Immature natural killer cell (primary cell): ENCODE data around the gene TKT. TPM values are rescaled to one million over a fixed set of nuclear protein-coding genes. Genes with fewer than 3 reads are reported as not detected.
"Not testable (repeated sequence)": the region's sequence is repeated elsewhere in the genome, so short reads cannot be mapped to it uniquely, and the experiment has no call there.

Source experiments
- DNase-seq, 3 donors: peaks; one replicate each; pipeline ENCODE4 v3.0.0; 2022; ENCODE audit warnings: mixed read lengths in 1 of 3
- H3K27ac Mint-ChIP-seq, 6 donors: one replicate each; pipeline ENCODE4 v1.8.0; 2020; ENCODE audit warnings: mixed read lengths in 6 of 6, mild to moderate bottlenecking in 5 of 6, inconsistent platforms in 4 of 6, moderate library complexity in 3 of 6
- H3K27me3 Mint-ChIP-seq, 3 donors: one replicate each; pipeline ENCODE4 v1.8.0; 2020 to 2021; ENCODE audit warnings: low read depth in 3 of 3, mild to moderate bottlenecking in 3 of 3, mixed read lengths in 3 of 3, moderate library complexity in 3 of 3, inconsistent platforms in 1 of 3
- H3K36me3 Mint-ChIP-seq, 3 donors: one replicate each; pipeline ENCODE4 v1.8.0; 2020; ENCODE audit warnings: mixed read lengths in 3 of 3, inconsistent platforms in 2 of 3, mild to moderate bottlenecking in 2 of 3
- H3K4me1 Mint-ChIP-seq, 2 donors: one replicate each; pipeline ENCODE4 v1.8.0; 2020; ENCODE audit warnings: inconsistent platforms in 2 of 2, mild to moderate bottlenecking in 2 of 2, mixed read lengths in 2 of 2, moderate library complexity in 1 of 2
- H3K4me3 Mint-ChIP-seq, 5 donors: one replicate each; pipeline ENCODE4 v1.8.0; 2020; ENCODE audit warnings: mild to moderate bottlenecking in 5 of 5, mixed read lengths in 5 of 5, inconsistent platforms in 3 of 5, moderate library complexity in 3 of 5
- H3K9me3 Mint-ChIP-seq, 6 donors: one replicate each; pipeline ENCODE4 v1.8.0; 2020; ENCODE audit warnings: mild to moderate bottlenecking in 6 of 6, mixed read lengths in 6 of 6, inconsistent platforms in 4 of 6, moderate library complexity in 3 of 6
- polyA plus RNA-seq, 3 donors: library from polyadenylated mRNA; unstranded; fragments of 300-500 nt; fragmentation: Illumina TruSeq; gene quantifications; one replicate each; pipeline ENCODE4 v1.2.3, GENCODE V29; 2021

The TKT gene
- polyA plus RNA-seq, 3 donors from 2014 or later: 52.6 to 75.2 (median 69.3) TPM

DNA sequence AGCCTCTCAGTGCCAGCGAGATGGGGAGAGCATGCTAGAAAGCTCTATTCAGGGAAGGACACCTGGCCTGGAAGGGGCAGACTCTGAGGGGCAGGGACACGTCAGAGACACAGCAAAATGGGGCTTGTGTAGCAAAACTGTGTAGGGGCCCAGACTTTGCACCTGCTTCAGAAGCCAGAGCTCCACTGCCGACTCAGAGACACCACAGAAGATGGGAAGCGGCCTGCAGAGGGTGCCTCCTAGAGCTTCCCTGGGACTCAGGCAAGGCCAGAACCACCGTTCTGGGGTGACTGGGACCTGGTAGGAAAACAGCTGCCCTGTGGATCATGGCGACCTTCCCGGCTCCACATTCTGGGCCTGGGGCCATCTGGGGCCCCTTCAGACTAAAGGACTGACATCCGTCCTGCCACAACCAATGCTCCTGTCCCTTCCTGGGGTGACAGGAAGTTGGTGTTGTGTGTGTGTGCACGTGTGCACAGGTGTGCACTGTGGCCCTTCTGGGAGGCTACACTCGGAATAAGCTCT lies 17.4 kb upstream of the TKT start:
- Mint-ChIP-seq H3K36me3 (no peaks in the 10 kb centered on the region), H3K4me1 (no peaks in the 10 kb centered on the region), H3K4me3 (no peak overlapping the region), H3K27ac (no peak overlapping the region), H3K9me3 (no peaks in the 10 kb centered on the region), H3K27me3 (peaks cover 0 to 4% (median 0%) of the 10 kb centered on the region in 3 donors)
- no peak for DNase-seq

DNA sequence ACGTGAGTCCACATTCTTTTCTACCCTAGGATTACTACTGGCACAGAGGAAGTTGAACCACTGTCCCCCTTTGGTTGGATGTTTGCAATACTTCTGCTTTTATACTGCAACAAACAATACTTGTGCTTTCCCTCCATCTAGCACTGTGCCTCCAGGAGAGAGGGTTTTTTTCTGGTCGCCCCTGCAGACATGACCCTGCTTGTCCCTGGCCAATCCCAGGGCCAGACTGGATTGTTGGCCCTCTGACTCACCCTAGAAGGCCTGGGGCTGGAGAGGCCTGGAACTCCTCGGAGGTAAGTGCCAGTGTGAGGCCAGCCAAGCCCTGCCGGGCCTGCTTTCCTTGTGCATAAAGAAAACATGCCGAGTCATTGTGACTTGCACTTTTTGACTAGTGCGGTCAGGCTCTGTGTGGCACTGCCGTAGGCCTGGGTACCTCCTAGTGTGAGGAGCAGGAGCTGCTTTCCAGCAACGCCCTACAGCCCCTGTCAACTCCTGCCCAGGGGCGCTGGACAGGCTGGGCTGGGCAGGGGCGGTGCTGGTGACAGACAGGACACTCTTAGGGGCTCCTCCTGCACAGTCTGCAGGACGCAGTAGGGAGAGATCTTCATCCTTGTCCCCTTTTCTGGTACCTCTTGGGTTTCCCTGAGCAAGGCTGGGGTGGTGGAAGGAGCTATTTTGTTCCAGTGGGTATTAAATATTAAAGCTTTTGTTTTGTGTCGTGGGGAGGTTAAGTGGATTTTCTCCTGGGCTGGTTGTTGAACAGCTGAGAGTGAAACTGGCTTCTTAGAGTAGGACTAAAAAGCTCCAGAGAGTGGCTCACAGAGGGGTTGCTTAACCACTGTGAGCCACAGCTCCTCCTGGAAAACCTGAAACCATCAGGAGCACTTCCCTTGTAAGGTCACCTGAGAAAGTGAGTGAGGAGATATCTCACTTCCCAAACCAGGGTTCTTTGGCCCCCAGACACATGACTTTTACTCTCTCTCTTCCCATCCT lies 14.4 kb upstream of the TKT start:
- Mint-ChIP-seq H3K27ac (no peak overlapping the region), H3K4me1 (no peaks in the 10 kb centered on the region), H3K4me3 (peak overlapping the region in 1 of 5 donors; percentile 9), H3K9me3 (no peaks in the 10 kb centered on the region), H3K36me3 (no peaks in the 10 kb centered on the region), H3K27me3 (peaks cover 0 to 4% (median 0%) of the 10 kb centered on the region in 3 donors)
- DNase-seq: no peak

DNA sequence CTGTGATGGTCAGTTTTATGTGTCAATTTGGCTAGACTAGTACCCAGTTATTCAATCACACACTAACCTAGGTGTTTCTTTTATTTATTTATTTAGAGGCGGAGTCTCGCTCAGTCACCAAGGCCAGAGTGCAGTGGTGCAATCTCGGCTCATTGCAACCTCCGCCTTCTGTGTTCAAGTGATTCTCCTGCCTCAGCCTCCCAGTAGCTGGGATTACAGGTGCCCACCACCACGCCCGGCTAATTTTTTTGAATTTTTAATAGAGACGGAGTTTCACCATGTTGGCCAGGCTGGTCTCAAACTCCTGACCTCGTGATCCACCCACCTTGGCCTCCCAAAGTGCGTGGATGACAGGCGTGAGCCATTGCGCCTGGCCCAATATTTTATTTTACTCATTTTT lies 13.4 kb upstream of the TKT start:
- H3K4me3 Mint-ChIP-seq, H3K27ac Mint-ChIP-seq, H3K27me3 Mint-ChIP-seq, H3K9me3 Mint-ChIP-seq, DNase-seq, H3K36me3 Mint-ChIP-seq, H3K4me1 Mint-ChIP-seq: not testable (repeated sequence)

DNA sequence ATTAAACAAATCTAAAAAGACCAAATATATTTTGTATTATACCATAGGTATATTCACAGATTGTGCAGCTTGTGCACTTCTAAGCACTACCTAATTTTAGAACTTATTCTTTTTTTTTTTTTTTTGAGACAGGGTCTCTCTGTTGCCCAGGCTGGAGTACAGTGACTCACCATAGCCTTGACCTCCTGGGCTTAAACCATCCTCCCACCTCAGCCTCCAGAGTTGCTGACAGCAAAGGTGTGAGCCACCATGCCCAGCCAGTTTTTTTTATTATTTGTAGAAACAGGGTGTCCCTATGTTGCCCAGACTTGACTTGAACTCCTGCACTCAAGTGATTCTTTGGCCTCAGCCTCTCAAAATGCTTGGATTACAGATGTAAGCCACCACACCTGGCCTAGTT lies 11.9 kb upstream of the TKT start:
- Mint-ChIP-seq H3K27ac (no peak overlapping the region), H3K36me3 (no peaks in the 10 kb centered on the region), H3K4me1 (no peaks in the 10 kb centered on the region), H3K9me3 (no peaks in the 10 kb centered on the region), H3K4me3 (no peak overlapping the region), H3K27me3 (peaks cover 0 to 2% (median 0%) of the 10 kb centered on the region in 3 donors)
- DNase-seq: no peak

DNA sequence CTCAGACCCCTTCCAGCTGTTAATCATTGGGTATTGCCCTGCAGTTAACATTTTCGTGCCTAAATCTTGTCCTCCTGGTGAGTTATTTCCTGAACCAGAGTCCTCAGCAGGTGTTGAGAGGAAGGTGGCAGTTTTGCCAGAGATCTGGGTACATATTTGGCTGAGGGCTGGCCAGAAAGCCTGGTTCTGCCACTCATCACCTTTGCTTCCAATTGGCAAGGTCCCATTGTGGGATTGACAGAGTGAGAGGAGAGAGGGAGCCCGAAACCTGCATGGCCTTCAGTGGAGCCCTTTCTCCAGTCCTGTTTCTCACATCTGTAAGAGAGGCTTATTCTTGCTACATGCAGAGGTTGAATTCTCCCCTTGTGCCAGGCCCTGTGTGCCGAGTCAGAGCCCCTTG lies 8.9 kb upstream of the TKT start:
- Mint-ChIP-seq H3K36me3 (no peaks in the 10 kb centered on the region), H3K9me3 (no peaks in the 10 kb centered on the region), H3K4me1 (no peaks in the 10 kb centered on the region), H3K27ac (no peak overlapping the region), H3K27me3 (peaks cover 0 to 7% (median 0%) of the 10 kb centered on the region in 3 donors), H3K4me3 (no peak overlapping the region)
- DNase-seq: no peak

DNA sequence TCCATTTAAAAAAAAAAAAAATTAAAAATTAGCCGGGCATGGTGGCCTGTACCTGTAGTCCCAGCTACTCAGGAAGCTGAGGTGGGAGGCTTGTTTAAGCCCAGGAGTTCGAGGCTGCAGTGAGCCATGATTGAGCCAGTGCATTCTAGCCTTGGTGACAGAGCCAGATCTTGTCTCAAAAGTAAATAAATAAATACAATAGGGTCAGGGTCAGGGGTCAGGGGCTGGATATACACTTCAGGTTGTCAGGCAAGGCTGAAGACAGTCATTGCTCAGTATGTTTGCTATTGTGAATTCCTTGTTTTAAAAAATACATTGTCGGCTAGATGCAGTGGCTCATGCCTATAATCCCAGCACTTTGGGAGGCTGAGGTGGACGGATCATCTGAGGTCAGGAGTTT lies 8.1 kb upstream of the TKT start:
- no peak overlapping the region for H3K4me3 Mint-ChIP-seq
- DNase-seq: no peak
- no peaks in the 10 kb centered on the region for H3K4me1 Mint-ChIP-seq
- no peaks in the 10 kb centered on the region for H3K36me3 Mint-ChIP-seq
- H3K9me3 Mint-ChIP-seq: no peaks in the 10 kb centered on the region
- H3K27me3 Mint-ChIP-seq: peaks cover 0 to 7% (median 0%) of the 10 kb centered on the region in 3 donors
- no peak overlapping the region for H3K27ac Mint-ChIP-seq

DNA sequence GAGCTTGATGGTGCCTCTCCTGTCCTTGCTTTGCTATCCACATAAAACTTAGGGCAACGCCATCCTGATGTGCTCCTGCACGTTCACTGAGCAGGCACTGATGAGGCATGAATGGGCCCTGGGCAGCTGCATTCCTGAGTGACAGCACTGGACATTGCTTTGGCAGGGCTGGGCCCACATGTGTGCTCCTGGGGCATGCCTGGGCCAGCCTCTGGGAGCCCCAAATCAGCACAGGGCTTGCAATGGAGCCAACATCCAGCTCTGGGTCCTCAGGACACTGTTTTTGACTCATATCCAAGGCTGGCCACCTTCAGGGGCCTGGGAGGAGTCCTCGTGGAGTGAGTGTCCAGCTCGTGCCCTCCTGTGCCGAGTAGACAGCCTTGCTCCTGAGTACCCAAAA lies 5.9 kb upstream of the TKT start:
- H3K9me3 Mint-ChIP-seq: no peaks in the 10 kb centered on the region
- no peaks in the 10 kb centered on the region for H3K36me3 Mint-ChIP-seq
- H3K4me1 Mint-ChIP-seq: no peaks in the 10 kb centered on the region
- no peak overlapping the region for H3K4me3 Mint-ChIP-seq
- DNase-seq: no peak
- H3K27me3 Mint-ChIP-seq: peaks cover 0 to 10% (median 0%) of the 10 kb centered on the region in 3 donors
- no peak overlapping the region for H3K27ac Mint-ChIP-seq

DNA sequence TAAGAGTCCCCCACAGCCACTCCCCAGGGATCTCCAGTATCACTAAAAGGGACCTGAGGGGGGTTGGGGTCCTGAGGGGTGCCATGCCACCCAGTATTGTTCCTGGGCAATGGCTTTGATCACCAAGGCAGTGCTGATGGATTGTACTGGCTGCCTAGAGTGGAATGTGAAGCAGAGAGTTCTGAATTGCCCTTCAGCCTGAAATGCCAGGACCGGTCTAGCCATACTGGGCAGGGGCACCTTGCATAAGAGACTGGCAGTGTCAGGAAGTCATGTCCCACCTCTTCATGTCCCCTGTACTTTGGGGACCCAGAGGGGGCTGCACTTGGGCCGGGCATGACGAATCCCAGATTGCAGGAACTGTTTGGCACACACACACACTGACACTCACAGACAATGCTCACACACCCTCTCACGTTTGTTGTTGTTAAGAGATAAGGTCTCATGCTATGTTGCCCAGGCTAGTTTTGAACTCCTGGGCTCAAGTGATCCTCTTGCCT lies 4.5 kb upstream of the TKT start:
- Mint-ChIP-seq H3K4me1 (no peaks in the 10 kb centered on the region), H3K36me3 (no peaks in the 10 kb centered on the region), H3K9me3 (no peaks in the 10 kb centered on the region), H3K27me3 (peaks cover 0 to 10% (median 0%) of the 10 kb centered on the region in 3 donors), H3K27ac (no peak overlapping the region), H3K4me3 (no peak overlapping the region)
- no peak for DNase-seq

DNA sequence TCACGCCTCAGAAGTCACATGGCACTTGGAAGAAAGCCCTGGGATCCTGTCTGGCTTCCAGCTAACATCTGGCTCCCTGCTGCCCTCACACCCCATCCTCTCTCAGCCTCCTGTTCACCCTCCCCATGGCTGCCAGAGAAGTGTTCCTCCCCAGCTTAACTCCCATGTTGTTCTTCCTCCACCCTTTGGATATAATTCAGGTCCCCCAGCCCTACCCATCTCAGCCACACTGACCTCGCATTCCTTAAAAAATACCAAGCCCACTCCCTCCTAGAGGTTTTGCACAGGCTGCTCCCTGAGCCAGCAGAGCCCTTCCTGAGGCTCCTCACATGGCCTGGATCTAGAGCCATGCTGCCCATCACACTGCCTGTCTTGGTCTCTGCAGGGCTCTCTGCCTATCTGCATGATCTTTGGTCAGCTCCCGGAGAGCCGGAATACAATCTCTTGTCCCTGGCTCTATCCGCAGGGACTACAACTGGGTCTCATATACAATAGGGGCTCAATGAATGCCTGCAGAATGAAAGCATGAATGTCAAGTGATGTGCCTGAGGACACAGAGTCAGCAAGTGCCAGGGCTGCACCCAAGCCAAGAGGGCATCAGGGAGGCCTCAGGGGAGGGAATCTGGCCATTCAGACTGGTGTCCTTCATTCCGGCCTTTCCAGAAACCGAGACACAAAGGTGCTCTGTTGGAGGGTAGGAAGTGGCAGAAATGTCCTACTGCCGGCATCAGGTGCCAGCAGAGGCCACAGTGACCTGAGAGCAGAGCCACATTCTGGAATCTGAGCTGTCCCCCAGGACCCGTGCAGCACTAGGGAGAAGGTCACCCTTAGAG lies 3.8 kb upstream of the TKT start:
- H3K27ac Mint-ChIP-seq: no peak overlapping the region
- no peaks in the 10 kb centered on the region for H3K36me3 Mint-ChIP-seq
- H3K9me3 Mint-ChIP-seq: no peaks in the 10 kb centered on the region
- H3K4me3 Mint-ChIP-seq: no peak overlapping the region
- peaks cover 4 to 5% of the 10 kb centered on the region in 2 donors for H3K4me1 Mint-ChIP-seq
- DNase-seq: no peak
- peaks cover 0 to 10% (median 0%) of the 10 kb centered on the region in 3 donors for H3K27me3 Mint-ChIP-seq

DNA sequence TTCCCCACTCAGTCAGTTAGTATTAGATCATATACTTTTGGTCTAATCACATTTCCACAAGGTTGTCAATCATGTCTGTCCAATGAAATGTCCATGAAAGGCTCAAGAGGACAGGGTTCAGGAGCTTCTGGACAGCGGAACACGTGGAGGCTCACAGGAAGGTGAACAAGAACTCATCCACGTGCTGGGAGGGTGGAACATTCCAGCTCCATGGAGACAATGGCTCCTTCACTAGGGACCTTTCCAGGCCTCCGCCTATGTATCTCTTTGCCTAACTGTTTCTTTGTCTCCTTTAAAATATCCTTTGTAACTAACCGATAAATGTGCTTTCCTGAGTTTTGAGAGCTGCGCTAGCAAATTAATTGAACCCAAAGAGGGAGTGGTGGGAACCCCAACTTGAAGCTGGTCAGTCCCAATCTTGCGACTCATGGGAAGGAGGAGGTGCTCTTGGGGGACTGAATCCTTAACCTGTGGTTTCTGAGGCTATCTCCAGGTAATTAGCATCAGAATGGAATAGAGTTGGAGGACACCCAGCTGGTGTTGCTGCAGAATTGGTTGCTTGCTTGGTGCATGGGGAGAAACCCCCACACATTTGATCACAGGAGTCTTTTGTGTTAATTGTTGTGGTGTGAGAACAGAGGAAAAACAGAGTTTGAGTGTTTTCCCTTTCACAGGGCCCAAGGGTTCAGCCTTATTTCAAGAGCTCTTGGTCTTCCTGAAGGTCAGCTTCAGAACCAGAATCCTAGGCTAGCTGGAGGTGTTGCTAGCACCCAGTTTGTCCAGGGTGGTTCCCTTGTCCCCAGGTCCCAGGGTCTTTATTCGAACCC lies 3.0 kb upstream of the TKT start:
- H3K27me3 Mint-ChIP-seq: peaks cover 0 to 8% (median 0%) of the 10 kb centered on the region in 3 donors
- peaks cover 12 to 13% of the 10 kb centered on the region in 2 donors for H3K4me1 Mint-ChIP-seq
- no peak overlapping the region for H3K4me3 Mint-ChIP-seq
- no peaks in the 10 kb centered on the region for H3K36me3 Mint-ChIP-seq
- DNase-seq: no peak
- H3K27ac Mint-ChIP-seq: no peak overlapping the region
- no peaks in the 10 kb centered on the region for H3K9me3 Mint-ChIP-seq

DNA sequence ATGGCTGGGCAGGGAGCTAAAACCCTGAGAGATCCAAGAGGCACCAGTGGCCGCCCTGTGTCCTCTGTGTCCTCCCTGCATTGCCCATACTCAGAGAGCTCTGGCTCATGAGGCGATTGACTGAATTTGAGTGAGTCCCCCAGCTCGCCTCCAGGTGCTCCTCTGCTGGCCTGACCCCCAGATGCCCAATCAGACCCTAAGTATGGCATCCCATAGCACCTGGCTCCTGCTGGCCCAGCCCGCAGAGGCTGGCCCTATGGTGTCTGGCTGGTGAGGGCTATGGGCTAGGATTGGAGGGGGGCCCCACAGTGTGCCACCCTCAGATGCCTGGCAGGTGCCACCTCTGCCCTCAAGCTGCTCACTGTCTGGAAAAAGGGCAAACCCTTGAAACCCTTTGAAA lies 1.6 kb upstream of the TKT start:
- Mint-ChIP-seq H3K27me3 (peaks cover 0 to 8% (median 1%) of the 10 kb centered on the region in 3 donors), H3K4me3 (peak overlapping the region in 2 of 5 donors; percentile 12 to 26)

DNA sequence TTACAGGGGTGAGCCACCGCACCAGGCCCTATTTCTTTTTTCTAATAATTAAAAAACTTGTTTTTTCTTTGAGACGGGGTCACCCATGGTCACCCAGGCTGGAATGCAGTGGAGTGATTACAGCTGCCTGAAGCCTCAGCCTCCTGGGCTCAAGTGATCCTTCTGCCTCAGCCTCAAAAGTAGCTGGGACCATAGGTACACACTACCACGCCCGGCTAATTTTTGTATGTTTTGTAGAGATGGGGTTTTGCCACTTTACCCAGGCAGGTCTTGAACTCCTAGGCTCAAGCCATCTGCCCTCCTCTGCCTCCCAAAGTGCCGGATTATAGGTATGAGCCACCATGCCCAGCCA lies 858 bp upstream of the TKT start:
- Mint-ChIP-seq H3K9me3 (no peaks in the 10 kb centered on the region), H3K36me3 (no peaks in the 10 kb centered on the region), H3K4me1 (peaks cover 28 to 30% of the 10 kb centered on the region in 2 donors), H3K27me3 (peaks cover 0 to 5% (median 1%) of the 10 kb centered on the region in 3 donors), H3K4me3 (peak overlapping the region in 4 of 5 donors; percentile 7 to 88 (median 86)), H3K27ac (peak overlapping the region in 3 of 6 donors; percentile 27 to 77 (median 57))
- DNase-seq: no peak

More for the DNA sequence above, 1.6 kb upstream of the TKT start:
- Mint-ChIP-seq H3K4me1 (peaks cover 20 to 24% of the 10 kb centered on the region in 2 donors), H3K27ac (no peak overlapping the region), H3K36me3 (no peaks in the 10 kb centered on the region), H3K9me3 (no peaks in the 10 kb centered on the region)
- DNase-seq: no peak

DNA sequence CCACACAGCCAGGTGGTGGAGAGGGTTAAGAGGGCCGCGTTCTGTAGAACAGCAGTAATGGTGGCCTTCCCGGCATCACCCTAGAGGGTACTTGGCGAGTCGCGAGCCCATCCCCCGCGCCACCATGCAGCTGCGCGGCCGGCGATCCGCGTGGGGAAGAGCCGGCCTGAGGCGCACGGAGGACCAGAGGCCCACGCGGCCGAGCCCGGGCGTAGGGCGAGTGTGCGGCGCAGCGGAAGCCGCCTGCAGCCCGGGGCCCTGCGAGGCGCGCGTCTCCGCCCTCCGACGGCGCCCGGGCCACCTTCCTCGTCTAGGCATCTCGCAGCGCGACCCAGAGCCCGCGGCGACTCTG lies 423 bp downstream of the TKT start:
- H3K27ac Mint-ChIP-seq: peak overlapping the region; percentile 26 to 86 (median 72)
- peaks cover 34 to 37% of the 10 kb centered on the region in 2 donors for H3K4me1 Mint-ChIP-seq
- H3K27me3 Mint-ChIP-seq: peaks cover 0 to 3% (median 1%) of the 10 kb centered on the region in 3 donors
- no peak for DNase-seq
- peak overlapping the region; percentile 86 to 90 (median 89) for H3K4me3 Mint-ChIP-seq
- H3K36me3 Mint-ChIP-seq: no peaks in the 10 kb centered on the region
- no peaks in the 10 kb centered on the region for H3K9me3 Mint-ChIP-seq
